Activated CD4-positive, alpha-beta T cell treated with anti-CD3 and anti-CD28 coated beads for 36 hours (primary cell): ENCODE measurements around the gene CLDN15. TPM values are rescaled to one million over a fixed set of nuclear protein-coding genes. Genes with fewer than 3 reads are reported as not detected.

Source experiments
- ATAC-seq: fragments of 200-7000 bp; cut with Tn5 transposase; one replicate; pipeline ENCODE4 v1.10.0; 2021; ENCODE audit warnings: mild to moderate bottlenecking, moderate library complexity
- CTCF ChIA-PET: fragments of 350-600 bp; sonication (Branson Sonifier 250); formaldehyde crosslinking; loops from one replicate; lab custom pipeline; 2021; ENCODE audit warnings: antibody characterized with exemption; lab: Charles Lee
- POLR2A ChIA-PET: fragments of 350-600 bp; sonication (Branson Sonifier 250); formaldehyde crosslinking; loops from one replicate; lab custom pipeline; 2021; ENCODE audit warnings: antibody characterized with exemption, inconsistent platforms; lab: Charles Lee
- DNase-seq: peaks from one replicate; pipeline ENCODE4 v3.0.0-alpha.2; 2020
- H3K27ac Mint-ChIP-seq: one replicate; pipeline ENCODE4 v1.8.0; 2021; ENCODE audit warnings: mixed read lengths
- H3K27me3 Mint-ChIP-seq: one replicate; pipeline ENCODE4 v1.8.0; 2021; ENCODE audit warnings: mixed read lengths
- H3K36me3 Mint-ChIP-seq: one replicate; pipeline ENCODE4 v1.8.0; 2021; ENCODE audit warnings: low read depth, mixed read lengths
- H3K4me1 Mint-ChIP-seq: one replicate; pipeline ENCODE4 v1.8.0; 2021; ENCODE audit warnings: mixed read lengths
- H3K4me3 Mint-ChIP-seq: one replicate; pipeline ENCODE4 v1.8.0; 2021; ENCODE audit warnings: mild to moderate bottlenecking, moderate library complexity, mixed read lengths
- H3K9me3 Mint-ChIP-seq: one replicate; pipeline ENCODE4 v1.8.0; 2021; ENCODE audit warnings: low read depth, mixed read lengths
- intact Hi-C, 2 experiments: fragments of 100-400 bp; cut with DNase I in 1 of 2; cut with micrococcal nuclease in 1 of 2; formaldehyde crosslinking; loops; one replicate each; pipeline versions ENCODE4 v1.14.2 to v1.15.1; 2022 to 2024; cut with DNase I, micrococcal nuclease
- total RNA-seq, 2 experiments: library from RNA; stranded (reverse); gene quantifications; one replicate each; pipeline ENCODE4 v1.2.3, GENCODE V29; 2021

The CLDN15 gene
- total RNA-seq, 2 experiments from 2014 or later: 16.4 to 17.2 TPM

DNA sequence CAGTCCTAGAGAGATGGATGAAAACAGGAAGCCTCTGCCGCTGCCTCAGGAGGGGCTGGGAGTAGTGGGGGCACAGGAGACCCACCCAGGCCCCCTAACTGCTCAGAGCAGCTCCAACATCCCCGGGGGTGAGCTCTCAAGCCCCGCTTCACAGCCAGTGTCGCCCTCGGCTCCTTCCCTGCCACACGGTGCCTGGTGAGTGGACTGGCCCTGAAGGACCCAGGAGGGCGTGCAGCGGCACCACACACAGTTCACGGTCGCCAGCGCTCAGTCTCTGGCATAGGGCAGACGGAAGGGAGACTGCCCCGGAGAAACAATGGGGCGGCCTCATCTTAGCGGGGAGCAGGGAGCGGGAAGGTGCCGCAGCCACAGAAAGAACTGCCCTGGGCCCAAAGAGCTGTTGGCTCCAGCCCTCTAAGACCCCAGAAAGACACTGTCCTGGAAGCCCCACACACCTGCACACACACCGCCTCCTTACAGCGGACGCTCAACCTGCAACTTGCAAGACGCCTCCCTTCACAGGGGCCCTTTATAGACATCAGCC, 1.2 kb downstream of the CLDN15 start:
- H3K27me3 Mint-ChIP-seq: no peaks in the 10 kb centered on the region
- ChIA-PET CTCF (interaction anchor here (0.5 to 3.7 kb wide), 4 partner anchors 19 to 93 kb away, joined by 3 to 11 read pairs (median 4); partner anchors contain the start of genes PLOD3 and ZNHIT1), POLR2A (interaction anchor here (0.7 kb wide), 1 partner anchor 9 kb away, joined by 3 read pairs; no protein-coding TSS in a partner anchor)
- H3K4me1 Mint-ChIP-seq: no peaks in the 10 kb centered on the region
- H3K27ac Mint-ChIP-seq: no peak overlapping the region
- intact Hi-C loops: no loop called here
- H3K4me3 Mint-ChIP-seq: no peak overlapping the region
- H3K36me3 Mint-ChIP-seq: peaks cover 12% of the 10 kb centered on the region
- no peaks in the 10 kb centered on the region for H3K9me3 Mint-ChIP-seq
- no peak for DNase-seq
- ATAC-seq: no peak

DNA sequence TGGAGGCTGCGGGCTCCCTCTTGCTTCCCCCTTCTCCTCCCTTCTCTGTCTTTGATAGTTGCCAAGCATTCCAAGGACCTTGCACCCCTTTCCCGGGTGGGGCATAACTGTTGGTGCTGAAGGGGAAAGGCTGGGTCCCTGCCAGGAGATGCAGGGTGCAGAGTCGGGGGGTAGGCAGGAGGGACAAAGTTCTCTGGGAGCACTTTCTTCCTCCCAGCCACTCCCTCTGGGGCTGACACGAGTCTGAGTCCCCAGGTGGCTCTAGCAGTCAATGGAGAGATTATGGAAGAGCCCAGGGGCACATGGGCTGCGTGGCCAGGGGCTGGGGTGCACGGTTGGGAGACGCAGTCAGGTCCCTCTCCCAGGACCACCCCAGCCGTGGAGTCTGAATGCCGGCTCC, 2.1 kb downstream of the CLDN15 start:
- no peaks in the 10 kb centered on the region for H3K9me3 Mint-ChIP-seq
- no peak overlapping the region for H3K27ac Mint-ChIP-seq
- DNase-seq (no peak), ATAC-seq (no peak)
- CTCF ChIA-PET: interaction anchor here (1.1 to 3.7 kb wide), 2 partner anchors 9 to 47 kb away, joined by 6 to 11 read pairs; no protein-coding TSS in a partner anchor
- intact Hi-C loops: loop anchor here in 1 of 2 experiments (1.0 kb wide), 1 partner anchor 48 kb away; no protein-coding TSS in a partner anchor
- H3K36me3 Mint-ChIP-seq: peaks cover 9% of the 10 kb centered on the region
- POLR2A ChIA-PET: interaction anchor here (0.8 kb wide), 1 partner anchor 10 kb away, joined by 3 read pairs; no protein-coding TSS in a partner anchor
- H3K4me3 Mint-ChIP-seq: no peak overlapping the region
- no peaks in the 10 kb centered on the region for H3K27me3 Mint-ChIP-seq
- H3K4me1 Mint-ChIP-seq: no peaks in the 10 kb centered on the region

DNA sequence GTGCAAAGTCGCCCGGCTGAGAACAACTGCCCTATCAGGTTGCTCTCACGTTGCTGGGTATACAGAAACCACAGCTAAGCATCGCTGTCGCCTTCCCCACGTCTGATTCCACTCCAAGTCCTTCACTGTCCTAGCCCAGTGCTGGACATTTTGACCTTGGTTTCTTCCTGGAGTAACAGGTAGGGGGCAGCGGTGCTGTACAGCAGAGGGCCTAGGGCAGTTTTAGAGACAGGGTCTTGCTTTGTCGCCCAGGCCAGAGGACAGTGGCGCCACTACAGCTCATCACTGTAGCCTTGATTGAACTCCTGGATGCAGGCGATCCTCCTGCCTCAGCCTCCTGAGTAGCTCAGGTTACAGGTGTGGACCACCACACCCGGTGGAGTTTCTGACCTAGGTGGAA, 2.6 kb downstream of the CLDN15 start:
- no peak for ATAC-seq
- H3K9me3 Mint-ChIP-seq: no peaks in the 10 kb centered on the region
- peaks cover 4% of the 10 kb centered on the region for H3K36me3 Mint-ChIP-seq
- intact Hi-C loops: loop anchor here in 1 of 2 experiments (1.0 kb wide), 1 partner anchor 48 kb away; no protein-coding TSS in a partner anchor
- no peak overlapping the region for H3K27ac Mint-ChIP-seq
- ChIA-PET POLR2A (interaction anchor here (0.6 to 0.8 kb wide), 2 partner anchors 10 to 91 kb away, joined by 3 to 5 read pairs; no protein-coding TSS in a partner anchor), CTCF (interaction anchor here (1.1 to 3.7 kb wide), 2 partner anchors 9 to 48 kb away, joined by 6 to 11 read pairs; no protein-coding TSS in a partner anchor)
- H3K4me1 Mint-ChIP-seq: no peaks in the 10 kb centered on the region
- no peaks in the 10 kb centered on the region for H3K27me3 Mint-ChIP-seq
- no peak overlapping the region for H3K4me3 Mint-ChIP-seq
- DNase-seq: no peak

DNA sequence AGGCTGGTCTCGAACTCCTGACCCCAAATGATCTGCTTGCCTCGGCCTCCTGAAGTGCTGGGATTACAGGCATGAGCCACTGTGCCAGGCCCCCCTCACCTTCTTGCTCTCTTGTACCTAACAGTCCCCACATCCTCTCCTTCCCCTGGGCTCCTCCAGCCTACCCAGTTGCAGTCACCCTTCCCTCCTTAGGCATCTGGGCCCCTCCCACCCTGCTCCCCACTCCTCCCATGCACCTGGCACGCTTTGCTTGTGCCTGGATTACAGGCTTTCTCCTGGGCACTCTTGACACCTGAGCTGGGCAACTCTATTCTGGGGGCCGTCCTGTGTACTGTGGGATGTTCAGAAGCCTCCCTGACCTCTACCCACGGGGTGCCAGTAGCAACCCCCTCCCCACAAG, 3.0 kb downstream of the CLDN15 start:
- Mint-ChIP-seq H3K4me1 (no peaks in the 10 kb centered on the region), H3K27me3 (no peaks in the 10 kb centered on the region), H3K27ac (no peak overlapping the region), H3K9me3 (no peaks in the 10 kb centered on the region), H3K36me3 (peaks cover 6% of the 10 kb centered on the region), H3K4me3 (no peak overlapping the region)
- POLR2A ChIA-PET: interaction anchor here (0.6 to 0.8 kb wide), 2 partner anchors 9 to 91 kb away, joined by 3 to 5 read pairs; no protein-coding TSS in a partner anchor
- DNase-seq: no peak
- intact Hi-C loops: loop anchor here in 1 of 2 experiments (1.0 kb wide), 1 partner anchor 49 kb away; no protein-coding TSS in a partner anchor
- ATAC-seq: no peak
- CTCF ChIA-PET: interaction anchor here (1.1 to 3.7 kb wide), 2 partner anchors 10 to 48 kb away, joined by 6 to 11 read pairs; no protein-coding TSS in a partner anchor

DNA sequence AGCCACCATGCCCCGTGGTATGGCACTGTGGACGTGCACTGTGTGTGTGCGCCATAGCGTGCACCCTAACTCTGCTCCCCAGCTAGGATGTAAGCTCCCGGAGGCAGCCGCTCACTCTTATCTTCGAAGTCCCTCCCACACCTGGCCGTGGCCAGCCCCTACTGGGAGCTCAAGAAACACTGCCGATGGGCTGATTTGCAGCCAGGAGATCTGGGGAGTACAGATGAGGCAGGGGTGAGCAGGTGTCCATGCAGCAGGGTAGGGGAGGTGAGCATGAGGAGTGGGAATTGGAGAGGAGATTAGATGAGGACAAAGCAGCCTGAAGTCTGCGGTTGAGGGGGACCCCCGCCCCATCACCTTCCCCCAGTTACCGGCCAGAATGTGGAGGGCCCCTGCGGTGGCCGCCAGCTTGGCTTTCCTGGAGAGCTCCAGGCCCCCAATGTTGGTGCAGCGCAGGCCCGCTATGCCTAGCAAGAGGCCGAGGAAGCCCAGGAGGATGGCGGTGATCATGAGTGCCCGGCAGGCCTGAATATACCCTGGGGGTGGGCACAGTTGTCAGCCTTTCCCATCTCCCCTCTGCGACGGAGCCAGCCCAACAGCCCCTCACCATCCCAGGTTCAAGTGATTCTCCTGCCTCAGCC, 3.6 kb downstream of the CLDN15 start:
- POLR2A ChIA-PET: no interaction called here
- no peak overlapping the region for H3K4me3 Mint-ChIP-seq
- intact Hi-C loops: no loop called here
- H3K27me3 Mint-ChIP-seq: no peaks in the 10 kb centered on the region
- no peak overlapping the region for H3K27ac Mint-ChIP-seq
- ATAC-seq (no peak), DNase-seq (no peak)
- CTCF ChIA-PET: interaction anchor here (0.6 to 3.7 kb wide), 2 partner anchors 49 to 397 kb away, joined by 4 to 11 read pairs; no protein-coding TSS in a partner anchor
- H3K9me3 Mint-ChIP-seq: no peaks in the 10 kb centered on the region
- no peaks in the 10 kb centered on the region for H3K4me1 Mint-ChIP-seq
- H3K36me3 Mint-ChIP-seq: peaks cover 6% of the 10 kb centered on the region

DNA sequence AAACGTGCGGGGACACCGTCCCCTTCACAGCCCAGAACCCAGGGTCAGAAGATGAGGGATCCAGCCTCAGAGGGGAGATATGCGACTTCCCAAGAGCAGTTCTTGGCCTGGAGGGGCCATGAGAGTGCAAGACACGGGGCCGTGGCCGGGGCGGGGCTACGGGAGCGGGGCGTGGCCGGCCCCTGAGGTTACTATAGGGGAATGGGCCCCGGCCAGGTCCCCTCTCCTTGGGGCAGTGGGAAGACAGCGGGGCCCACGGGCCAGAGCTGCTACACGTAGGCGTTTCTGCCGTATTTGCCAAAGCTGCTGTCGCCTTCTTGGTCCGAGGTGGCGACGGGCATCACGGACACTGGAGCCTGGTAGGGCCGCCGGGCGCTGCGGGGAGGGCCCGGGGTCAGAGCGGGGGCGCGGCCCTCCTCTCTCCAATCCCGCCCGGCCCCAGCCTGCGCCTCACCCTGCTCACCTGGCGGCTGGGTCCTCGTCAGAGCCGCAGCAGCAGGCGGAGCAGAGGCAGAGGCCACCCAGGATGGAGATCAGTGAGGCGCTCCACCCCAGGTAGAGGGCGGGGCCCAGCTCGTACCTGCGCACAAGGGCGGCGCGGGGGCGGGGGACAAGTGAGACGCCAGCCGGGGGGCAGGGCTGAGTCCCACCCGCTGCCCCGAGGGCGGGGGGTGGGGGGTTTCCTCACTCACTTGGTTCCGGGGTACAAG, 5.3 kb downstream of the CLDN15 start:
- CTCF ChIA-PET: no interaction called here
- ATAC-seq: no peak

DNA sequence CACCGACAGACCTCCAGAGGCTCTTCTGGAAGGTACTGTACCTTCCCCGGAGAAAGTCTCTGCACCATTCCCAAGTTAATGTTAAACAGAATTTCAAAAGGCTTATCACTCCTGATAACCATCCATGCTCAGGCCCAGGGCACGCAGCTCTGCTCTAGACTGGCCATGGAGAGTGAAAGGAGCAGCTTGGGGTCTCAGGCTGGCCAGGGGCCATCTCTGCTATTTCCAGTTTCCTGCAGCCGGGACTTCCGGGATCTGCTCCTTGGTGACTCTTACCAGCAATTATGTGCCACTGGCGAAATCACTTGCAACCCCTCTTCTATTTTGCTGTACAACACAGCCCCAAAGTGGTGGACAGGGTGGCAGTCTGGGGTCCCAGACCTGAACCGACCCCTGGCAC, 6.0 kb downstream of the CLDN15 start:
- Mint-ChIP-seq H3K27me3 (no peaks in the 10 kb centered on the region), H3K36me3 (peaks cover 10% of the 10 kb centered on the region), H3K9me3 (no peaks in the 10 kb centered on the region), H3K4me1 (no peaks in the 10 kb centered on the region), H3K27ac (no peak overlapping the region), H3K4me3 (no peak overlapping the region)
- CTCF ChIA-PET: no interaction called here
- ATAC-seq: no peak
- no peak for DNase-seq
- POLR2A ChIA-PET: no interaction called here
- intact Hi-C loops: no loop called here

More for the DNA sequence above, 5.3 kb downstream of the CLDN15 start:
- intact Hi-C loops: no loop called here
- no peak overlapping the region for H3K4me3 Mint-ChIP-seq
- H3K9me3 Mint-ChIP-seq: no peaks in the 10 kb centered on the region
- POLR2A ChIA-PET: no interaction called here
- no peaks in the 10 kb centered on the region for H3K27me3 Mint-ChIP-seq
- no peaks in the 10 kb centered on the region for H3K4me1 Mint-ChIP-seq
- H3K27ac Mint-ChIP-seq: no peak overlapping the region
- no peak for DNase-seq
- H3K36me3 Mint-ChIP-seq: peaks cover 6% of the 10 kb centered on the region

DNA sequence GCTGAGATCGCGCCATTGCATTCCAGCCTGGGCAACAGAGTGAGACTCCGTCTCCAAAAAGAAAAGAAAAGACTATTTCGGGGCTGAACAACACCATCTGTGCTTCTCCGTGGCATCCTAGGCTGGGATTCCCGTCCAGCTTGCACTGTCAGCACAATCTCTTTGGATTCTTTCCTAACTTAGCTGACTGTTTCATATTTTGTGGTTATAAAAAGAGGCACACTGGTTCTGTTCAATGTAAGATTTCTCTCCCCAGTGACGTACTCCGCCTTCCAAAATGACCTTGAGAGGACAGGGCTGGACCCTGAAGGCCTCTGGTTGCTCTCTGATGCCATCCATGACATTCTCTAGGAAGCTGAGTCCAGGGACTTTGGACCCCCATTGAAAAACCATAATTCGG, 10.9 kb downstream of the CLDN15 start:
- Mint-ChIP-seq H3K27ac (no peak overlapping the region), H3K4me3 (no peak overlapping the region), H3K27me3 (no peaks in the 10 kb centered on the region), H3K4me1 (no peaks in the 10 kb centered on the region), H3K36me3 (peaks cover 23% of the 10 kb centered on the region), H3K9me3 (no peaks in the 10 kb centered on the region)
- POLR2A ChIA-PET: interaction anchor here (0.6 to 0.8 kb wide), 2 partner anchors 9 to 10 kb away, joined by 3 to 9 read pairs; partner anchors contain the start of gene ZNHIT1
- ATAC-seq: no peak
- intact Hi-C loops: no loop called here
- DNase-seq: no peak
- CTCF ChIA-PET: interaction anchor here (0.6 to 1.5 kb wide), 5 partner anchors 9 to 83 kb away, joined by 3 to 5 read pairs (median 4); partner anchors contain the start of gene ZNHIT1

DNA sequence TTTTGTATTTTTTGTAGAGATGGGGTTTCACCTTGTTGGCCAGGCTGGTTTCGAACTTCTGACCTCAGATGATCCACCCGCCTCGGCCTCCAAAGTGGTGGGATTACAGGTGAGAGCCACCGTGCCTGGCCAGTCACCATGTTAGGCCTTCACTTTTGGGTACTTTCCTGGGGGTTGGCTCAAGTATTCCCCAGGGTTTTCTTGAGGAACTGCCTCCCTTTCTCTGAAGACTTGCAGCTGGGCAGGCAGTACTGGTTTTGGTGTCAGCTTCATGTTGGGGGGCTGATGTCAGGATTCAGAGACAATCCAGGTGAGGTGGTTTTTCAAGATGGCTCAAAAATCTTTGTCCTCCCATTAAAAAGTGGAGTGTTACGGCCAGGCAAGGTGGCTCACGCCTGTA, 12.0 kb downstream of the CLDN15 start:
- POLR2A ChIA-PET: interaction anchor here (0.6 to 0.8 kb wide), 2 partner anchors 9 to 39 kb away, joined by 3 to 5 read pairs; no protein-coding TSS in a partner anchor

DNA sequence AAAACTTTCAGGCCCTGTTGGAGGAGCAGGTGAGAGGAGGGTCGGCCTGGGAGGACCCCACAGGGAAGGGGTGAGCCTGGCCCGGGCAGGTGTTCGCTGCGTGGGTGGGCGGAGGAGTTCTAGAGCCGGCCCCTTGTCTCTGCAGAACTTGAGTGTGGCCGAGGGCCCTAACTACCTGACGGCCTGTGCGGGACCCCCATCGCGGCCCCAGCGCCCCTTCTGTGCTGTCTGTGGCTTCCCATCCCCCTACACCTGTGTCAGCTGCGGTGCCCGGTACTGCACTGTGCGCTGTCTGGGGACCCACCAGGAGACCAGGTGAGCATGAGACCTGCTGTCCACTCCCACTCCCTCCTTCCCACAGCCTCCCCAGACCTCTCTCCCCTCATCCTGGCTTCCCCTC, 14.1 kb downstream of the CLDN15 start:
- DNase-seq: no peak
- no peak for ATAC-seq
- POLR2A ChIA-PET: no interaction called here
- H3K4me1 Mint-ChIP-seq: peaks cover 18% of the 10 kb centered on the region
- H3K27me3 Mint-ChIP-seq: no peaks in the 10 kb centered on the region
- no peaks in the 10 kb centered on the region for H3K9me3 Mint-ChIP-seq
- peaks cover 20% of the 10 kb centered on the region for H3K36me3 Mint-ChIP-seq
- CTCF ChIA-PET: interaction anchor here (1.3 kb wide), 1 partner anchor 59 kb away, joined by 4 read pairs; no protein-coding TSS in a partner anchor
- H3K27ac Mint-ChIP-seq: no peak overlapping the region
- intact Hi-C loops: no loop called here
- H3K4me3 Mint-ChIP-seq: no peak overlapping the region

More for the DNA sequence above, 12.0 kb downstream of the CLDN15 start:
- ATAC-seq (no peak), DNase-seq (no peak)
- Mint-ChIP-seq H3K36me3 (peaks cover 23% of the 10 kb centered on the region), H3K9me3 (no peaks in the 10 kb centered on the region), H3K27ac (no peak overlapping the region), H3K4me1 (peaks cover 3% of the 10 kb centered on the region), H3K4me3 (no peak overlapping the region), H3K27me3 (no peaks in the 10 kb centered on the region)
- CTCF ChIA-PET: interaction anchor here (0.6 kb wide), 1 partner anchor 33 kb away, joined by 3 read pairs; no protein-coding TSS in a partner anchor
- intact Hi-C loops: no loop called here
